OCI-LY3 (cell line): ENCODE measurements around the gene FGGY.

Source experiments
- EZH2phosphoT487 ChIP-seq: fragments of 200-600 bp; shearing (Covaris generic); IDR thresholded peaks from 2 replicates; pipeline ENCODE4 v1.6.1; 2018; ENCODE audit warnings: antibody characterized with exemption, mixed run types, low read depth
- TF ChIP-seq, protein P1 (sequence below): fragments of 200-600, 300-600 bp; sonication (generic); IDR thresholded peaks from 2 replicates; pipeline ENCODE4 v1.5.1; 2014; ENCODE audit warnings: antibody characterized with exemption, low read length, low read depth

GRCh38 chr1:59408608-59409240 lies 111.8 kb downstream of the FGGY start:
- TF ChIP-seq, protein P1, sequence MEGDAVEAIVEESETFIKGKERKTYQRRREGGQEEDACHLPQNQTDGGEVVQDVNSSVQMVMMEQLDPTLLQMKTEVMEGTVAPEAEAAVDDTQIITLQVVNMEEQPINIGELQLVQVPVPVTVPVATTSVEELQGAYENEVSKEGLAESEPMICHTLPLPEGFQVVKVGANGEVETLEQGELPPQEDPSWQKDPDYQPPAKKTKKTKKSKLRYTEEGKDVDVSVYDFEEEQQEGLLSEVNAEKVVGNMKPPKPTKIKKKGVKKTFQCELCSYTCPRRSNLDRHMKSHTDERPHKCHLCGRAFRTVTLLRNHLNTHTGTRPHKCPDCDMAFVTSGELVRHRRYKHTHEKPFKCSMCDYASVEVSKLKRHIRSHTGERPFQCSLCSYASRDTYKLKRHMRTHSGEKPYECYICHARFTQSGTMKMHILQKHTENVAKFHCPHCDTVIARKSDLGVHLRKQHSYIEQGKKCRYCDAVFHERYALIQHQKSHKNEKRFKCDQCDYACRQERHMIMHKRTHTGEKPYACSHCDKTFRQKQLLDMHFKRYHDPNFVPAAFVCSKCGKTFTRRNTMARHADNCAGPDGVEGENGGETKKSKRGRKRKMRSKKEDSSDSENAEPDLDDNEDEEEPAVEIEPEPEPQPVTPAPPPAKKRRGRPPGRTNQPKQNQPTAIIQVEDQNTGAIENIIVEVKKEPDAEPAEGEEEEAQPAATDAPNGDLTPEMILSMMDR: no peak
- TF ChIP-seq EZH2phosphoT487: no peak
